Keratinocyte (primary cell): ENCODE measurements around the gene HNRNPA2B1. TPM values are rescaled to one million over a fixed set of nuclear protein-coding genes. Genes with fewer than 3 reads are reported as not detected.

Source experiments
- DNase-seq: peaks from one replicate; pipeline ENCODE4 v3.0.0-alpha.2; 2011; ENCODE audit warnings: low read depth, missing footprints, low spot score
- FAIRE-seq: peaks from 2 replicates; lab custom pipeline; 2011; peaks lifted over from hg19 to GRCh38; lab: Jason Lieb, UNC
- H2AFZ ChIP-seq: 2 replicates; pipeline ENCODE4 v1.6.0; 2012; ENCODE audit warnings: low read length, control low read depth, inconsistent platforms; ENCODE audit not compliant: control insufficient read depth
- H3K27ac ChIP-seq: 2 replicates; pipeline ENCODE4 v1.5.1; 2011; ENCODE audit warnings: low read length; ENCODE audit not compliant: control insufficient read depth, insufficient read depth
- H3K27me3 ChIP-seq: 3 replicates; pipeline ENCODE4 v1.6.0; 2011; ENCODE audit warnings: low read length; ENCODE audit not compliant: control insufficient read depth, insufficient read depth; ENCODE audit errors: extremely low read depth
- H3K36me3 ChIP-seq, 2 experiments: 2 replicates in 1 of 2; 3 replicates in 1 of 2; pipeline ENCODE4 v1.5.1; 2011; ENCODE audit warnings: low read length in 2 of 2, mild to moderate bottlenecking in 1 of 2; ENCODE audit not compliant: control insufficient read depth in 2 of 2, insufficient read depth in 2 of 2; ENCODE audit errors: extremely low read depth in 1 of 2
- H3K4me1 ChIP-seq: 3 replicates; pipeline ENCODE4 v1.5.1; 2011; ENCODE audit warnings: low read length; ENCODE audit not compliant: control insufficient read depth, insufficient read depth; ENCODE audit errors: extremely low read depth
- H3K4me2 ChIP-seq: 3 replicates; pipeline ENCODE4 v1.6.0; 2011; ENCODE audit warnings: low read depth, low read length; ENCODE audit not compliant: control insufficient read depth, insufficient read depth; ENCODE audit errors: extremely low read depth
- H3K4me3 ChIP-seq, 3 experiments: fragments of 200-600 bp in 1 of 3; sonication (generic) in 1 of 3; 2 replicates in 2 of 3; 3 replicates in 1 of 3; pipeline ENCODE4 v1.5.1; 2011 to 2016; ENCODE audit warnings: low read length in 3 of 3, mild to moderate bottlenecking in 3 of 3, control low read depth in 2 of 3, inconsistent platforms in 1 of 3, low read depth in 1 of 3, mixed read lengths in 1 of 3, mixed run types in 1 of 3, moderate library complexity in 1 of 3; ENCODE audit not compliant: control insufficient read depth in 2 of 3, insufficient read depth in 2 of 3; ENCODE audit errors: extremely low read depth in 1 of 3
- H3K79me2 ChIP-seq: 2 replicates; pipeline ENCODE4 v1.6.0; 2012; ENCODE audit warnings: low read length; ENCODE audit not compliant: control insufficient read depth, insufficient read depth
- H3K9ac ChIP-seq: 3 replicates; pipeline ENCODE4 v1.6.0; 2011; ENCODE audit warnings: low read length; ENCODE audit not compliant: control insufficient read depth, insufficient read depth; ENCODE audit errors: extremely low read depth
- H3K9me1 ChIP-seq: 3 replicates; pipeline ENCODE4 v1.6.0; 2011; ENCODE audit warnings: low read length; ENCODE audit not compliant: control insufficient read depth, insufficient read depth; ENCODE audit errors: extremely low read depth
- H3K9me3 ChIP-seq: 2 replicates; pipeline ENCODE4 v1.5.1; 2012; ENCODE audit warnings: low read depth, low read length; ENCODE audit not compliant: control insufficient read depth
- H4K20me1 ChIP-seq: 3 replicates; pipeline ENCODE4 v1.6.0; 2011; ENCODE audit warnings: low read length; ENCODE audit not compliant: control insufficient read depth, insufficient read depth; ENCODE audit errors: extremely low read depth
- EZH2 ChIP-seq: IDR thresholded peaks from one replicate; pipeline ENCODE4 v1.6.1; 2012; ENCODE audit warnings: inconsistent platforms, mild to moderate bottlenecking, low read length, moderate library complexity
- dilution Hi-C: fragments of 300-500 bp; cut with MboI; formaldehyde crosslinking; loops from one replicate; pipeline ENCODE4 v1.7.0; 2020; ENCODE audit warnings: low sequenced_read_pairs; ENCODE audit not compliant: extremely low pct_ligation_motif_present
- polyA plus RNA-seq, 5 experiments: library from polyadenylated mRNA; depleted of rRNA in 3 of 5; stranded (reverse) in 3 of 5; stranded (forward) in 1 of 5; unstranded in 1 of 5; fragments of >200 nt; gene quantifications; 1 replicate in 1 of 5; 2 replicates in 3 of 5; 3 replicates in 1 of 5; pipeline versions ENCODE4 v1.2.1 to v1.2.3, GENCODE V29; 2011 to 2012; ENCODE audit warnings: missing spikeins in 2 of 5, low read depth in 1 of 5, low replicate concordance in 1 of 5
- TF ChIP-seq, protein P1 (sequence below), 3 experiments: IDR thresholded peaks in 1 of 3; conservative IDR thresholded peaks in 1 of 3; optimal IDR thresholded peaks in 1 of 3; 2 replicates in 2 of 3; 3 replicates in 1 of 3; pipeline versions ENCODE3 to v1.5.1; 2011; ENCODE audit warnings: low read length in 3 of 3, mild to moderate bottlenecking in 3 of 3, moderate library complexity in 2 of 3, control low read depth in 1 of 3, inconsistent platforms in 1 of 3; ENCODE audit not compliant: insufficient read depth in 2 of 3; ENCODE audit errors: extremely low read depth in 1 of 3

HNRNPA2B1 gene
- polyA plus RNA-seq, 1 donor (not counting 4 experiments of a cell fraction or from before 2014, with no cell fraction given) = 511 TPM

DNA sequence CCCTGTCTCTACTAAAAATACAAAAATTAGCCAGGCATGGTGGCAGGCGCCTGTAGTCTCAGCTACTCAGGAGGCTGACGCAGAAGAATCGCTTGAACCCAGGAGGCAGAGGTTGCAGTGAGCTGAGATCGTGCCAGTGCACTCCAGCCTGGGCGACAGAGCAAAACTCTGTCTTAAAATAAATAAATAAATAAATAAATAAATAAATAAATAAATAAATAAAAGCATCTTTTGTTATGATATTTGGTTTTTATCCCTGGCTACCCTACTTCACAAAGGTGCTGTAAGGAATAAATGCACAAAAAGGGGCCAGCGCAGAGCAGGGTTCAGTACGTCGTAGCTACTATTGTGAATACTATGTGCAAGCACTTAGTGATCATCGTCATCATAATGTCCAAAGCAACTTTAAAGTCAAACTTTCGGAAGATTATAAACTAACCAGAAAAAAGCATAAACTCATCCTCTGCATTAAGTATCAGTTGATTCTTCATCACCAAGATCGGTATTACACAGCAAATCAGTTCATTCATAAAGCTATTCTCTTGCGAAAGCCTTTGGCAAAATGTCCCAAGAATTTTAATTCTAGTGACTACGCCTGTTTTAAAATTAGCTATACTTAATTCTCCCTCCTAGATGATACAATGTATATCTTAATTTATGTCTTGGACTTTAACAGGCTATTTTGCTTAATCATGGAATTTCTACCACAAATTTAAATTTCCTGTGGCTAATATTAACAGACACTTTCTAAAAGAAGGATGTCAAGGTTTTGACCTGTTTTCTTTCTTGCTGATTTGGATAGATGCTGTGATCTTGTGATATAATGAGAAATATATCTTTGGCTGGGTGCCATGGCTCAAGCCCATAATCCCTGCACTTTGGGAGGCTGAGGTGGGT is 56.1 kb downstream of the HNRNPA2B1 start:
- Histone ChIP-seq H2AFZ (no peak overlapping the region), H3K4me1 (no peaks in the 10 kb centered on the region), H3K36me3 (no peaks in the 10 kb centered on the region), H3K4me3 (no peak overlapping the region), H3K27ac (no peak overlapping the region), H3K4me2 (no peak overlapping the region), H3K79me2 (no peaks in the 10 kb centered on the region), H3K9me1 (no peaks in the 10 kb centered on the region), H3K9me3 (no peaks in the 10 kb centered on the region), H4K20me1 (no peaks in the 10 kb centered on the region), H3K9ac (no peak overlapping the region), H3K27me3 (no peaks in the 10 kb centered on the region)
- TF ChIP-seq EZH2 = no peak
- TF ChIP-seq, protein P1, sequence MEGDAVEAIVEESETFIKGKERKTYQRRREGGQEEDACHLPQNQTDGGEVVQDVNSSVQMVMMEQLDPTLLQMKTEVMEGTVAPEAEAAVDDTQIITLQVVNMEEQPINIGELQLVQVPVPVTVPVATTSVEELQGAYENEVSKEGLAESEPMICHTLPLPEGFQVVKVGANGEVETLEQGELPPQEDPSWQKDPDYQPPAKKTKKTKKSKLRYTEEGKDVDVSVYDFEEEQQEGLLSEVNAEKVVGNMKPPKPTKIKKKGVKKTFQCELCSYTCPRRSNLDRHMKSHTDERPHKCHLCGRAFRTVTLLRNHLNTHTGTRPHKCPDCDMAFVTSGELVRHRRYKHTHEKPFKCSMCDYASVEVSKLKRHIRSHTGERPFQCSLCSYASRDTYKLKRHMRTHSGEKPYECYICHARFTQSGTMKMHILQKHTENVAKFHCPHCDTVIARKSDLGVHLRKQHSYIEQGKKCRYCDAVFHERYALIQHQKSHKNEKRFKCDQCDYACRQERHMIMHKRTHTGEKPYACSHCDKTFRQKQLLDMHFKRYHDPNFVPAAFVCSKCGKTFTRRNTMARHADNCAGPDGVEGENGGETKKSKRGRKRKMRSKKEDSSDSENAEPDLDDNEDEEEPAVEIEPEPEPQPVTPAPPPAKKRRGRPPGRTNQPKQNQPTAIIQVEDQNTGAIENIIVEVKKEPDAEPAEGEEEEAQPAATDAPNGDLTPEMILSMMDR (optimal IDR thresholded peaks at IDR 0.05 in 1 of 3, IDR thresholded peaks at IDR 0.05 in 1 of 3, conservative IDR thresholded peaks at IDR 0.05 in 1 of 3; ENCODE audit: extremely low read depth in 1 of 3, insufficient read depth in 2 of 3, low read length in 3 of 3) = no peak
- FAIRE-seq (no peak), DNase-seq (no peak)
- dilution Hi-C loops = no loop called here

DNA sequence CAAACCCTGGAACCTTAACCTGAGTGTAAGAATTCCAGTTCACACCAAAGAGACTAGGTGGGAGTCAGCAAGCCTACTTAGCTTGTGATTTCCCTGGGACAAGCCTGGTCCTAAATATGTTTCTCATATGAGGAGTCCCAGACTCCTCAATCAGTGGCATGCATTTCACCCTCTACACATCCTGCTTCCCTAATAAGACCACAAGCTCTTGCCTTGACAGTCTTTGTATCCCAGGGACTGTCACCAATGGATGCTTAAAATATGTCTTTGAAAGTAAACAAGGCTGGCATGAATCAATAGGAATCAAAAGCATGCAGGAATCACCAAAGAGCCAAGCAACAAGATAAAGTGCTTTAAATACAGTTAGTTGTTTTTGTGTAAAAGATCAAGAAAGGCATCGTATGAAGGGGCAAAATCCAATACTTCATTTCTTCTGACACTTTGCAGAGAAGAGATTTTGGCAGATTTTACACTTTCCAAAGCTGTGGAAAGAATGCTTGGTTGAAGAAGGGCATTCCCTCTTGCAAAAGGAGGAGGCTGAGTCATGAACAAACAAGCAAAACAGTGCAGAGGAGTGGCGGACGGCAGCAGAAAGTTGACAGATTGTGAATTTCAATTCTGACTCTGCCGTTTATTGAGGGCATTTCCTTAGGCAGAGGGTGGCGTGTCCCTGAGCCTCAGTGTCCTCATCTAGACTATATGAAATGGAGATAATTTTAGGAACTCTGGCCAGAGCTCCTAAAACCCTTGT is 57.1 kb downstream of the HNRNPA2B1 start:
- Histone ChIP-seq H3K9ac (no peak overlapping the region), H3K4me3 (no peak overlapping the region), H3K79me2 (no peaks in the 10 kb centered on the region), H3K36me3 (no peaks in the 10 kb centered on the region), H3K9me3 (no peaks in the 10 kb centered on the region), H3K27me3 (no peaks in the 10 kb centered on the region), H3K4me2 (no peak overlapping the region), H3K9me1 (no peaks in the 10 kb centered on the region), H3K4me1 (no peaks in the 10 kb centered on the region), H3K27ac (no peak overlapping the region), H4K20me1 (no peaks in the 10 kb centered on the region), H2AFZ (no peak overlapping the region)
- dilution Hi-C loops = no loop called here
- no peak for DNase-seq
- FAIRE-seq = no peak
- TF ChIP-seq, protein P1 (optimal IDR thresholded peaks at IDR 0.05 in 1 of 3, IDR thresholded peaks at IDR 0.05 in 1 of 3, conservative IDR thresholded peaks at IDR 0.05 in 1 of 3; ENCODE audit: extremely low read depth in 1 of 3, insufficient read depth in 2 of 3, low read length in 3 of 3) = no peak
- TF ChIP-seq EZH2 = no peak
